Small intestine (tissue), 7 donors: ENCODE results near the gene TNIK. TPM values are rescaled to one million over a fixed set of nuclear protein-coding genes. Genes with fewer than 3 reads are reported as not detected.
A peak's percentile ranks its signal among the peaks of the same experiment; 100 is the strongest.

Experiments
- DNase-seq, 2 donors: peaks; one replicate each; pipeline versions ENCODE4 v3.0.0 to v3.0.0-alpha.2; 2013
- FAIRE-seq: peaks from 2 replicates; lab custom pipeline; 2012; peaks lifted over from hg19 to GRCh38; lab: Jason Lieb, UNC
- H3K27ac ChIP-seq, 3 donors: one replicate each; pipeline ENCODE4 v1.5.1; 2013; ENCODE audit warnings: low read length in 2 of 3, mild to moderate bottlenecking in 2 of 3, control low read depth in 1 of 3, inconsistent platforms in 1 of 3, low read depth in 1 of 3, moderate library complexity in 1 of 3
- H3K27me3 ChIP-seq, 3 donors: one replicate each; pipeline ENCODE4 v1.6.1; 2013; ENCODE audit warnings: low read length in 3 of 3, inconsistent platforms in 1 of 3; ENCODE audit not compliant: control insufficient read depth in 3 of 3, insufficient read depth in 3 of 3
- H3K36me3 ChIP-seq, 3 donors: one replicate each; pipeline ENCODE4 v1.6.1; 2013; ENCODE audit warnings: low read length in 3 of 3, inconsistent platforms in 1 of 3, low read depth in 1 of 3, mild to moderate bottlenecking in 1 of 3, moderate library complexity in 1 of 3; ENCODE audit not compliant: control insufficient read depth in 3 of 3, insufficient read depth in 2 of 3
- H3K4me1 ChIP-seq, 3 donors: one replicate each; pipeline ENCODE4 v1.6.1; 2013; ENCODE audit warnings: low read length in 2 of 3, inconsistent platforms in 1 of 3, low read depth in 1 of 3, mild to moderate bottlenecking in 1 of 3, moderate library complexity in 1 of 3; ENCODE audit not compliant: control insufficient read depth in 3 of 3, insufficient read depth in 2 of 3
- H3K4me3 ChIP-seq, 3 donors: one replicate each; pipeline ENCODE4 v1.5.1; 2013; ENCODE audit warnings: low read length in 3 of 3, control low read depth in 1 of 3, inconsistent platforms in 1 of 3, low read depth in 1 of 3, mild to moderate bottlenecking in 1 of 3, moderate library complexity in 1 of 3
- H3K9me3 ChIP-seq, 2 donors: one replicate each; pipeline ENCODE4 v1.6.1; 2013; ENCODE audit warnings: low read depth in 1 of 2, low read length in 1 of 2; ENCODE audit not compliant: control insufficient read depth in 2 of 2, insufficient read depth in 1 of 2
- WGBS, 3 donors: extraction: QIAGEN DNeasy Blood & Tissue Kit; methylation state at CpG; one replicate each; pipeline ENCODE4 v1.1.7; 2013; 5-methylcytosine and 5-hydroxymethylcytosine counted together
- polyA plus RNA-seq, 4 donors: library from polyadenylated mRNA; stranded (reverse) in 3 of 4; unstranded in 1 of 4; fragments of 200-250 nt in 3 of 4; fragments of 120-200 nt in 1 of 4; gene quantifications; one replicate each; pipeline versions ENCODE4 v1.2.1 to v1.2.3, GENCODE V29; 2013
- donor health status: healthy with polysubstance abuse.
- donor health status: control.
- donor health status: control.
- donor health status: Bipolar disorder and iron deficiency.
- donor health status: healthy.

Gene TNIK
- polyA plus RNA-seq, 4 donors, result 14.9 to 38.7 (median 27.5) TPM

DNA sequence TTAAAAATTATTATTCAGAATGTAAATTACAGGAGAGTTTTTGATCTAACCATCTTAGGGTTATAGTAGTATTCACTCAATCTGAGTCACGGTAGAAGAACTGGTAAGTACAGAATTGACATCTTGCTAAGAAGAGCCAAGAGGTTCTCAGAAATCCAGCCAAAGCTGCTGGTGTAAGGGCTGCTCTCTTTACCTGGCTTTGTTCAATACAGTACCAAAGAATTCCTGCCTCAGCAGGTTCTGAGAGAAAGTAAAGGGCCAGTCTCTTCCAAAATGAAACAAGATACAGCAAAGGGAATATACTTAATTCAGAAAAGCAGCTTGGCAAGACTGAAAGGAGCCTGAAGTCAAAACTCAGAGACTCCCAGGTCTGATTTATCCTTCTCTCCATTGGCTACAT is 193.1 kb downstream of the TNIK start:
- H3K4me1 ChIP-seq, result peaks cover 8 to 10% (median 10%) of the 10 kb centered on the region in 3 donors
- H3K27ac ChIP-seq, result no peak overlapping the region
- FAIRE-seq, result no peak
- no peak overlapping the region for H3K4me3 ChIP-seq
- no peak for DNase-seq
- H3K9me3 ChIP-seq, result no peaks in the 10 kb centered on the region
- no peaks in the 10 kb centered on the region for H3K27me3 ChIP-seq
- 44 to 61% (median 46%) methylated on average over 1 of the region's 1 CpG for WGBS, 3 donors
- H3K36me3 ChIP-seq, result no peaks in the 10 kb centered on the region

DNA sequence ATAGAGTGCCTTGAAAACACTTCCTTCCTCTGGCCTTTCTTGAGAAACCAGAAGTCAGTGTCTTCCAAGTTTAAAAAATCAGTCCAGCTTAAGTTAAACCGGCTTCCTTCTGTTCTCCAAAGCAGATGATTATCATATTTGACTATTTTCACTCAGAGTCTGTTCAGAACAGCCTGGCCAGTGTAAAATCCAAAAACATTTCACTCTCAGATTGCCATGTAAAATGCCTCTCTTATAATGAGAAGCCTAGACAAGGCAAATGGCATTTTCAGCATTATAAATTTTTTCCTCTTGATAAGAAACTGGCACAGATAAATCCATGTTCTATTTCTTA is 193.5 kb downstream of the TNIK start:
- H3K36me3 ChIP-seq, result no peaks in the 10 kb centered on the region
- H3K9me3 ChIP-seq, result no peaks in the 10 kb centered on the region
- H3K27ac ChIP-seq, result no peak overlapping the region
- DNase-seq (no peak), FAIRE-seq (no peak)
- WGBS, 3 donors, result 59 to 94% (median 79%) methylated on average over 1 of the region's 1 CpG
- peaks cover 8 to 12% (median 10%) of the 10 kb centered on the region in 3 donors for H3K4me1 ChIP-seq
- H3K27me3 ChIP-seq, result no peaks in the 10 kb centered on the region
- H3K4me3 ChIP-seq, result no peak overlapping the region

DNA sequence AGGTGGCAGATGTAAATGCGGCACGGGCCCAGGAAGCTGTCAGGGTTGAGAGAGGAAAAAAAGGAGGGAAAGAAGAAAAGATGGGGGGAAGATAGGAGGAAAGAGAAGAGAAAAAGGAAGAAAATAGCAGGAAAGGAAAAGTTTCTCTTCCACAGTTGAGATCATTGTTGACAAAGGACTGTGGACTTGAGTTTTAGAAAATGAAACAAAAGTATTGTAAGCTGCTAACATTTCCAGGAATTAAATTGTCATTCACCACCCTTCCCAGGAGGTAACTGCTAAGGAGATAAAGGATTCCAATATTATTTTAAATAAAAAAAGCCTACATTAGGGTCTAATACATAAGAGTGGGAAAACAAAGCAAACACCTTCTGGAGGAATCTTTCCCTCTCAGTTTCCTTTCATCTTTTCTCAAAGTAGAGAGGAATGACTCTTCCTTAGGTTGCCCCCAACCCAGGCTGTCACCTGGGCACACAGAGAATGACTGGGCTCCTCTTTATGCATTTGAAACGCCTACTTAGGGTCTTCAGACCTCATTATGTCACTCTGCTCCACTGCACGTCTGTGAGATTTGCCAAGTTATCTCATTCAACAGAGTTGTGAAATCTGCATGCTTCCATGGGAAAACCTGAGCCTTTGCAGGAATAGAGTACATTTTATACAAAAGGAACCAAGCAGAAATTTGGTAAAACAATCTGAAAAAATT is 194.0 kb downstream of the TNIK start:
- no peak for FAIRE-seq
- H3K9me3 ChIP-seq, result no peaks in the 10 kb centered on the region
- H3K36me3 ChIP-seq, result no peaks in the 10 kb centered on the region
- DNase-seq, result peak; percentile 19 to 21
- H3K27ac ChIP-seq, result no peak overlapping the region
- 48 to 55% (median 55%) methylated on average over 4 of the region's 4 CpGs for WGBS, 3 donors
- peaks cover 8 to 14% (median 10%) of the 10 kb centered on the region in 3 donors for H3K4me1 ChIP-seq
- H3K27me3 ChIP-seq, result no peaks in the 10 kb centered on the region
- no peak overlapping the region for H3K4me3 ChIP-seq

DNA sequence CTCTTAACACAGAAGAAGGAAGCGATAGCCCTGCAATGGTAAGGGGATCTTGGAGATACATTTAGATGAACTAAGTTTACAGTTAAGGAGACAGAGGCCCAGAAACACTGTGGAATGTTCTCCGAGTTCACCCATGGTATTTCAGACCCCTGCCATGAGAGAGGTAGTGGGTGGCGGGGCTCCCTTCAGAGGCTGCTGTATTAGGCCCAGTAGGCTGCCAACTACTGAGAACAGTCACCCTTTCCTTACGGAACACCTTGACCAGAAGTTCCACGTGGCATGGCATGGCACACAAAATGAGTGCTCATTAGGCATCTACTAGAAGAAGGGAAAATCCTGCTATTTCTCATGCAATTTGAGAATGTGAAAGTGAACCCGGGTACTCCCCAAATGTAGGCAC is 195.4 kb downstream of the TNIK start:
- no peaks in the 10 kb centered on the region for H3K9me3 ChIP-seq
- DNase-seq, result no peak
- WGBS, 3 donors, result 94 to 99% (median 98%) methylated on average over 6 of the region's 6 CpGs
- H3K4me3 ChIP-seq, result no peak overlapping the region
- H3K36me3 ChIP-seq, result no peaks in the 10 kb centered on the region
- H3K27me3 ChIP-seq, result no peaks in the 10 kb centered on the region
- FAIRE-seq, result no peak
- peaks cover 8 to 15% (median 12%) of the 10 kb centered on the region in 3 donors for H3K4me1 ChIP-seq
- H3K27ac ChIP-seq, result no peak overlapping the region

DNA sequence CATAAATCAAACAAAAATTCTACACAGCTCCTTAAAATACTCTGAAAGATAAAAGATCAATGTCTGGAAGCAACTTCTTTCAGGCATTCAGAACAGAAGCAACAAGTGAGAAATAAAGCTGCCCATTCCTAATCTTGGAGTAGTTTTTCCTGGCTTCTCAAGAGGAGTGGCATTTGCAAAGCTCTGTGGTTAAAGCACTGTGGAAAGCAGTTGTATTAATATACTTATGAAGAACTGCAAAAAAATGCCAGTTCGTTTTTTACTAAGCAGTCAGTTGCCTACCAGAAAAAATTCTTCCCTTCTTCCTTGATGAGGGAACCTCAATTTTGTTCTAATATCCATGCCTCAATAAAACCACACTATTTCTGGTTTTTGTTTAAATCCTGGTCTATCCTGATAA is 197.8 kb downstream of the TNIK start:
- no peaks in the 10 kb centered on the region for H3K36me3 ChIP-seq
- no peaks in the 10 kb centered on the region for H3K9me3 ChIP-seq
- 72 to 77% (median 77%) methylated on average over 1 of the region's 1 CpG for WGBS, 3 donors
- H3K4me1 ChIP-seq, result peaks cover 8 to 15% (median 14%) of the 10 kb centered on the region in 3 donors
- DNase-seq (no peak), FAIRE-seq (no peak)
- no peak overlapping the region for H3K4me3 ChIP-seq
- no peaks in the 10 kb centered on the region for H3K27me3 ChIP-seq
- no peak overlapping the region for H3K27ac ChIP-seq

DNA sequence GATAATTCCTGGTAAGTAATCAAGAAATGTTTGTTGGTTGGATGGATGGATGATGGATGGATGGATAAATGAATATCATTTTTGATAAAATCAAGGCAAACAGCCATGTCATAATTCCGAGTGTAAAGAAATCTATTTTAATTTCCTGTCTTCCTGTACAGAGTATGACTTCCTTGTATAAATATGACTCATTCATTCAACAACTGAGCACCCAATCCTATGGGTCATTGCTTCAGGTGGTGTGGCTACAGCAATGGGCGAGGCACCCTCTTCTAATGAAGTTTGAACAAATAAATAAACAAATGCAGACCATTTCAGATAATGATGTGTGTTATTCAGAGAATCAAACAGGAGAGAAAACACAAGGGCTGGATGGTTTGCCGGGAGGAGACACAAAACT is 198.7 kb downstream of the TNIK start:
- DNase-seq, result peak in 1 of 2 donors; percentile 84
- no peaks in the 10 kb centered on the region for H3K27me3 ChIP-seq
- no peaks in the 10 kb centered on the region for H3K36me3 ChIP-seq
- 34 to 62% (median 48%) methylated on average over 3 of the region's 3 CpGs for WGBS, 3 donors
- H3K4me3 ChIP-seq, result no peak overlapping the region
- H3K27ac ChIP-seq, result peak overlapping the region in 2 of 3 donors; percentile 52 to 68
- peak; percentile 39 for FAIRE-seq
- H3K9me3 ChIP-seq, result no peaks in the 10 kb centered on the region
- H3K4me1 ChIP-seq, result peaks cover 7 to 14% (median 10%) of the 10 kb centered on the region in 3 donors

DNA sequence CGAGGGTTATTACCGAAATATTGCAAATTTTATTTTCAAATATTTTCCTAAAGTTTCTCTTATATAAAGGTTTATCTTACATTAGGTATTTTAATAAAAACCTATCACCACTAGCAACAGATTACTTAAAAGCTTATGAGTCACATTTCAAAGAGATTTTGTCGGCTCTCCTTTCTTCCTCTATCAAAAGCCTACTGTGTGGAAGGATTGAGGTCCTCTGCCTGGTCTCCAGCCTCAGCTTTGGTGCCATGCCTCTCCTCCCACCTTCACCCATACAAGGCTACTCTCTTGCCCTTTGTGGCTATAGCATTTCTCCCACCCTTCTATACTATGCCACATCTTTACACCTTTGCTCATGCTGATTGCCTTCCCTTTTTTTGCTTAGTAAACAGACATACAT is 199.3 kb downstream of the TNIK start:
- 77 to 88% (median 80%) methylated on average over 3 of the region's 3 CpGs for WGBS, 3 donors
- Histone ChIP-seq H3K36me3 (no peaks in the 10 kb centered on the region), H3K4me3 (no peak overlapping the region), H3K27ac (peak overlapping the region in 2 of 3 donors; percentile 68 to 78), H3K9me3 (no peaks in the 10 kb centered on the region), H3K4me1 (peaks cover 3 to 14% (median 6%) of the 10 kb centered on the region in 3 donors), H3K27me3 (no peaks in the 10 kb centered on the region)
- DNase-seq (peak in 1 of 2 donors; percentile 12), FAIRE-seq (no peak)

DNA sequence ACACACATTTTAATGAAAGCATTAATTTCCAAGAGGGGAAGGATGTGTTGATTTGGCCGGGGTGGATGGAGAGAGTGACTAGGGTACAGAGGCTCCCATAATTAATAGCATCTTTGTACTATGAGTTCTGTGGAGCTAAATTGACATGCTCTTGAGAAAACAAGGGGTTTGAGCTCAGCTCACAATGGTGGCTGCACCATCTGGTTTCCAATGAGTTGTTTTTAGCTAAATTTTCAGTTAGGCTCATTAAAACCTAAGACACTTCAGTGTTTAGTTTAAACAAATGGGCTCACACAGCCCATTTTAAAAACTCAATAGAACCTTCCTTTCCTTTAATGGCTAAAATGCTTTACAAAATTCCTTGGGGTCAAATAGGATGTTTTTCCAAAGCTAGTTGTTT is 199.7 kb downstream of the TNIK start:
- no peak overlapping the region for H3K4me3 ChIP-seq
- DNase-seq (no peak), FAIRE-seq (no peak)
- H3K27me3 ChIP-seq, result no peaks in the 10 kb centered on the region
- H3K9me3 ChIP-seq, result no peaks in the 10 kb centered on the region
- no peak overlapping the region for H3K27ac ChIP-seq
- H3K4me1 ChIP-seq, result peaks cover 0 to 12% (median 6%) of the 10 kb centered on the region in 3 donors
- H3K36me3 ChIP-seq, result no peaks in the 10 kb centered on the region
- 93 to 97% (median 96%) methylated on average over 1 of the region's 1 CpG for WGBS, 3 donors

DNA sequence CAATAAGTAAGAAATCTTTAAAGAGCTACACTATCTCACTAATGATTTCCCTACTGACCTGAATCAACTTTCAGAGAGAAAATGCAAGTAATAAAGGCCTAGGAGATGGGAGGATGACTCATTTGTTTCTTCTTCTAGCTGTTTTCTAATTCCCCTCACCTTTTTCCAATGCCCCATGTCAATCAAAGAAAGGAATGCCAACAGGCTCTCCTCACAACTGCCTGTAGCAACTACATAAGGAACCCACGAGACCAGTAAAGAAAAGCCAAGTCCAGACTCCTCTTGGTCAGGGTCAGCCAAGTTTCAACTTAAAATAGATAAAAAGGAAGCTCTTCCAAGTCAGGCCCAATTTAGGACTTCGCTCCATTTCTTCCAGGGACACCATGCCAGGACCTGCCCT is 201.9 kb downstream of the TNIK start:
- Histone ChIP-seq H3K27me3 (no peaks in the 10 kb centered on the region), H3K27ac (no peak overlapping the region), H3K4me1 (peaks cover 3 to 12% (median 6%) of the 10 kb centered on the region in 3 donors), H3K4me3 (no peak overlapping the region), H3K36me3 (no peaks in the 10 kb centered on the region), H3K9me3 (no peaks in the 10 kb centered on the region)
- WGBS, 3 donors, result 74 to 83% (median 80%) methylated on average over 2 of the region's 2 CpGs
- DNase-seq, result no peak
- no peak for FAIRE-seq
